ENCODE measurements around the gene NUP93. TPM values are rescaled to one million over a fixed set of nuclear protein-coding genes. Genes with fewer than 3 reads are reported as not detected.

NUP93 gene
- total and polyA plus RNA-seq, 2 of the 8 experiments (the other 6 are each of a cell fraction or from before 2014, with no cell fraction given), result 147 to 201 TPM

- H3K79me2 ChIP-seq (ENCODE audit: control insufficient read depth in 1 of 2, insufficient read depth in 2 of 2, low read length in 2 of 2), result peaks cover 0 to 19% of the 10 kb centered on the region in 2 experiments; a peak in 2 of 4 replicates
- H3K4ac ChIP-seq (replicated peaks; ENCODE audit: insufficient read length, low read depth, low read length), result no peak overlapping the region
- no peaks in the 10 kb centered on the region for H3K27me3 ChIP-seq (replicated peaks in 1 of 4; ENCODE audit: control insufficient read depth in 3 of 4, extremely low read depth in 1 of 4, insufficient read depth in 3 of 4, low read length in 3 of 4)
- no peak overlapping the region for H3K14ac ChIP-seq (ENCODE audit: insufficient read length)
- no peak overlapping the region for H4K8ac ChIP-seq (ENCODE audit: extremely low read depth, insufficient read depth, low read length)
- no peak overlapping the region for H4K5ac ChIP-seq (ENCODE audit: insufficient read length, low read depth, low read length)
- no peak overlapping the region for H4K91ac ChIP-seq (replicated peaks; ENCODE audit: insufficient read length, low read length)
- no peak for DNase-seq (ENCODE audit: low read depth in 1 of 2, low spot score in 2 of 2)
- no peaks in the 10 kb centered on the region for H3K23me2 ChIP-seq (ENCODE audit: low read depth, low read length)
- H2BK20ac ChIP-seq (ENCODE audit: low read length), result no peak overlapping the region
- no peak overlapping the region for H3K23ac ChIP-seq (ENCODE audit: insufficient read length)
- H3K4me3 ChIP-seq (ENCODE audit: extremely low read depth in 1 of 4, insufficient read depth in 2 of 4, low read depth in 3 of 4, low read length in 4 of 4), result no peak overlapping the region
- peaks cover 0 to 3% (median 1%) of the 10 kb centered on the region in 4 experiments; a peak in 1 of 7 replicates for H3K4me1 ChIP-seq (replicated peaks in 1 of 4; ENCODE audit: control insufficient read depth in 3 of 4, insufficient read depth in 4 of 4, low read length in 3 of 4)
- H2AK5ac ChIP-seq (ENCODE audit: low read depth, low read length), result no peak overlapping the region
- no peak overlapping the region for H3K9ac ChIP-seq (replicated peaks in 1 of 4; ENCODE audit: extremely low read depth in 1 of 4, low read depth in 3 of 4, low read length in 3 of 4)
- H3K18ac ChIP-seq (ENCODE audit: extremely low read depth, low read length), result no peak overlapping the region
- H2BK120ac ChIP-seq (replicated peaks; ENCODE audit: low read depth, low read length), result no peak overlapping the region
- FAIRE-seq, result no peak
- no peak overlapping the region for H3K4me2 ChIP-seq (ENCODE audit: insufficient read depth in 1 of 2, low read depth in 2 of 2, low read length in 2 of 2)
- H3K56ac ChIP-seq (replicated peaks; ENCODE audit: insufficient read length, low read depth, low read length), result no peak overlapping the region
- H3K36me3 ChIP-seq (ENCODE audit: control insufficient read depth in 2 of 4, insufficient read depth in 4 of 4, low read length in 3 of 4), result peaks cover 0 to 2% (median 0%) of the 10 kb centered on the region in 4 experiments; a peak in 3 of 8 replicates
- peaks cover 2 to 5% of the 10 kb centered on the region in 2 experiments for H4K20me1 ChIP-seq (replicated peaks in 1 of 2; ENCODE audit: control insufficient read depth in 1 of 2, insufficient read depth in 2 of 2, low read length in 2 of 2)
- peaks cover 5% of the 10 kb centered on the region for H3K79me1 ChIP-seq (ENCODE audit: low read depth, low read length)
- no peak overlapping the region for H3K27ac ChIP-seq (ENCODE audit: low read depth, low read length)
- no peak overlapping the region for H2BK12ac ChIP-seq (ENCODE audit: low read depth, low read length)
- H3K9me3 ChIP-seq (ENCODE audit: insufficient read depth in 2 of 2, low read depth in 1 of 2, low read length in 1 of 2), result no peaks in the 10 kb centered on the region
- WGBS, 2 experiments (ENCODE audit: extremely low coverage in 1 of 2, insufficient coverage in 1 of 2, insufficient read length in 1 of 2, insufficient replicate concordance in 2 of 2, low coverage in 1 of 2, low lambda C conversion rate in 2 of 2, missing lambda C conversion rate in 1 of 2), result 95% methylated on average over 2 of the region's 2 CpGs; no CpG with 5 or more reads in 1 of the 2 experiments
- CTCF ChIA-PET (ENCODE audit: partially characterized antibody), result interaction anchor here (1.1 to 4.3 kb wide), 2 partner anchors 11 to 69 kb away, joined by 3 to 16 read pairs; no protein-coding TSS in a partner anchor
- POLR2A ChIA-PET (ENCODE audit: partially characterized antibody), result no interaction called here
- H2AFZ ChIP-seq (ENCODE audit: low read length), result no peak overlapping the region
- H2BK15ac ChIP-seq (ENCODE audit: low read length), result no peak overlapping the region
- H2BK5ac ChIP-seq (ENCODE audit: low read depth, low read length), result no peak overlapping the region
- TF ChIP-seq GABPA (IDR thresholded peaks at IDR 0.05; ENCODE audit: borderline replicate concordance, insufficient read depth, low read length) (no peak), TAF1 (IDR thresholded peaks at IDR 0.05; ENCODE audit: low read depth, low read length) (no peak), RFX5 (IDR thresholded peaks at IDR 0.05; ENCODE audit: borderline replicate concordance, low read depth, low read length) (no peak), POLR2AphosphoS5 (IDR thresholded peaks at IDR 0.05; ENCODE audit: low read depth, low read length) (no peak), KDM1A (IDR thresholded peaks at IDR 0.05; ENCODE audit: borderline replicate concordance, low read length) (no peak), EZH2 (IDR thresholded peaks at IDR 0.05; ENCODE audit: low read depth, low read length, severe bottlenecking) (no peak), EP300 (IDR thresholded peaks at IDR 0.05; ENCODE audit: borderline replicate concordance in 1 of 2, low read depth in 2 of 2, low read length in 2 of 2) (no peak), EGR1 (IDR thresholded peaks at IDR 0.05; ENCODE audit: borderline replicate concordance, low read depth, low read length) (no peak), SP4 (IDR thresholded peaks at IDR 0.05; ENCODE audit: low read length) (no peak), BRCA1 (IDR thresholded peaks at IDR 0.05; ENCODE audit: low read depth, low read length) (no peak), SRF (IDR thresholded peaks at IDR 0.05; ENCODE audit: low read depth, low read length) (no peak)
Observed at GRCh38 chr16:56797861-56798260, 67.9 kb downstream of the NUP93 start.

Measured in H1 (cell line).